T-helper 17 cell (primary cell): ENCODE data around the gene MYBBP1A. TPM values are rescaled to one million over a fixed set of nuclear protein-coding genes. Genes with fewer than 3 reads are reported as not detected.

Experiments used
- ATAC-seq: fragments of 150-1000 bp; cut with Tn5 transposase; 2 replicates; pipeline ENCODE4 v1.10.0; 2021; ENCODE audit warnings: mild to moderate bottlenecking, moderate library complexity
- DNase-seq, 3 donors: peaks; one replicate each; pipeline versions ENCODE4 v3.0.0 to v3.0.0-alpha.2; 2020 to 2021
- H3K9me3 ChIP-seq: one replicate; pipeline ENCODE4 v1.7.0; 2013; ENCODE audit warnings: low read length, mild to moderate bottlenecking; ENCODE audit not compliant: control insufficient read depth, poor library complexity, severe bottlenecking
- H3K27ac Mint-ChIP-seq: one replicate; pipeline ENCODE4 v1.8.0; 2022; ENCODE audit warnings: mild to moderate bottlenecking, moderate library complexity, mixed read lengths
- H3K27me3 Mint-ChIP-seq: one replicate; pipeline ENCODE4 v1.8.0; 2022; ENCODE audit warnings: mixed read lengths
- H3K36me3 Mint-ChIP-seq: one replicate; pipeline ENCODE4 v1.8.0; 2022; ENCODE audit warnings: low read depth, mixed read lengths
- H3K4me1 Mint-ChIP-seq: one replicate; pipeline ENCODE4 v1.8.0; 2022; ENCODE audit warnings: mild to moderate bottlenecking, mixed read lengths
- H3K4me3 Mint-ChIP-seq: one replicate; pipeline ENCODE4 v1.8.0; 2022; ENCODE audit warnings: mild to moderate bottlenecking, moderate library complexity, mixed read lengths
- total RNA-seq, 4 donors: library from RNA in 2 of 4; stranded (reverse) in 2 of 4; gene quantifications; one replicate each; pipeline ENCODE4 v1.2.3 and lab custom pipeline; 2022 to 2026

Gene MYBBP1A
- total RNA-seq, 2 donors from 2014 or later = 63.8 to 64.4 TPM

DNA sequence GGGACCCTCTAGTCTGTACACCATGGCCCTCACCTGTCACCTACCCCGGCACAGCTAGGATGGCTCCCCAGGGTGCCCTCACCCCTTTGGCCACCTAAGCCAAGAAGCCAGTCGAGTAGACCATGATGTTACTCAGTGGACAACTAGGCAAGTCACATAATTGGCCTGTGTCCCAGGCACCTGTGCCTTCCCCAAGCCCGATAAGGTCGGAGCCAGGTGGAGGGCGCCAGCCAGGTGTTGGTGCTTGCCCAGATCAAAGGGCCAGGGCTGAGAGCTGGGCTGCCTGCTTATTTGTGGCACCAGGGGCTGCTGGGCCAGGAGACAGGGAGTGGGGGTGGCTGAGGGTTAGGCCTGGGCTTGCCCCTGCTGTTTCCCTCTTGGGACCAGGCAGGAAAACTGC lies 39.7 kb downstream of the MYBBP1A start:
- Mint-ChIP-seq H3K4me3 (no peak overlapping the region), H3K27me3 (no peaks in the 10 kb centered on the region), H3K4me1 (no peaks in the 10 kb centered on the region), H3K36me3 (peaks cover 2% of the 10 kb centered on the region), H3K27ac (no peak overlapping the region)
- ATAC-seq (no peak), DNase-seq (no peak)
- H3K9me3 ChIP-seq = no peaks in the 10 kb centered on the region

DNA sequence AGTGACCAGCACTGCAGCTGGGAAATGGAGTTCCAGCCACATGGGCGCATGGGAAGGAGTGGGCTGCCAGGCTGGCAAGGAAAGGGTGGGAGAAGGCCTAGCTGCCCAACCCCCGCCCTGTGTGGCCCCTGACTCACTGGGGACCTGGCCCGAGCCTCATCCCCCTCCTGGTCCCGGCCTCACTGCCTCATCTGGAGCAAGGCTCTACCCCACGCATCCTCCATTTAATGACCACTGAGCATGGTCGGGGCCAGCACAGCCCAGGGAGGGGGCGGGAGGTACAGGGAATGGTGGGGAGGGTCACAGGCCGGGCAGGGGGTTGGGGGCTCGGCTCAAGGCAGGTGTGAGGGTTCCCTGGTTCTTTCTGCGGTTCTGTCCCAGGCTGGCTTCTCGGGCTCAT lies 40.4 kb downstream of the MYBBP1A start:
- no peak overlapping the region for H3K27ac Mint-ChIP-seq
- no peaks in the 10 kb centered on the region for H3K27me3 Mint-ChIP-seq
- DNase-seq = no peak
- H3K36me3 Mint-ChIP-seq = peaks cover 2% of the 10 kb centered on the region
- H3K4me1 Mint-ChIP-seq = peaks cover 2% of the 10 kb centered on the region
- no peaks in the 10 kb centered on the region for H3K9me3 ChIP-seq
- no peak for ATAC-seq
- H3K4me3 Mint-ChIP-seq = no peak overlapping the region

DNA sequence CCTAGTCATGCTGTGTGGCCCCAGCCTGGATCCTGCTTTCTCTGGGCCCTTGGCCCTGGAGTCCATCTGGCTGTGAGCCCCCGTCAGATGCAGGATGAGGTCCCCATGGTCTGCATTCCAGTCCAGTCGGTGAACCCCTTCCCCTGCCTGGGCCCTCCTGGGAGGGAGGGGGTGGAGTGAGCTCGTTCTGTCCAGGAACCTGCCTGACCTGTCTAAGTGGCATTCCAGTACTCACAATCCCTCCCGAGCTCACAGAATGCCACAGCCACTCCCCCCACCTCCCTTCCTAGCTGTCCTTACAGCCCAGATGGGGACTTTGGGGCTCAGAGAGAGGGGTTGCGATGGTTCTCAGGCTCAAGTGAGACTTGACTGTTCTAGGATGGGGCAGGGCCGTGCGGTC lies 41.0 kb downstream of the MYBBP1A start:
- no peak for DNase-seq
- no peak overlapping the region for H3K27ac Mint-ChIP-seq
- H3K9me3 ChIP-seq = no peaks in the 10 kb centered on the region
- ATAC-seq = no peak
- peaks cover 2% of the 10 kb centered on the region for H3K36me3 Mint-ChIP-seq
- H3K4me1 Mint-ChIP-seq = peaks cover 8% of the 10 kb centered on the region
- no peak overlapping the region for H3K4me3 Mint-ChIP-seq
- no peaks in the 10 kb centered on the region for H3K27me3 Mint-ChIP-seq

DNA sequence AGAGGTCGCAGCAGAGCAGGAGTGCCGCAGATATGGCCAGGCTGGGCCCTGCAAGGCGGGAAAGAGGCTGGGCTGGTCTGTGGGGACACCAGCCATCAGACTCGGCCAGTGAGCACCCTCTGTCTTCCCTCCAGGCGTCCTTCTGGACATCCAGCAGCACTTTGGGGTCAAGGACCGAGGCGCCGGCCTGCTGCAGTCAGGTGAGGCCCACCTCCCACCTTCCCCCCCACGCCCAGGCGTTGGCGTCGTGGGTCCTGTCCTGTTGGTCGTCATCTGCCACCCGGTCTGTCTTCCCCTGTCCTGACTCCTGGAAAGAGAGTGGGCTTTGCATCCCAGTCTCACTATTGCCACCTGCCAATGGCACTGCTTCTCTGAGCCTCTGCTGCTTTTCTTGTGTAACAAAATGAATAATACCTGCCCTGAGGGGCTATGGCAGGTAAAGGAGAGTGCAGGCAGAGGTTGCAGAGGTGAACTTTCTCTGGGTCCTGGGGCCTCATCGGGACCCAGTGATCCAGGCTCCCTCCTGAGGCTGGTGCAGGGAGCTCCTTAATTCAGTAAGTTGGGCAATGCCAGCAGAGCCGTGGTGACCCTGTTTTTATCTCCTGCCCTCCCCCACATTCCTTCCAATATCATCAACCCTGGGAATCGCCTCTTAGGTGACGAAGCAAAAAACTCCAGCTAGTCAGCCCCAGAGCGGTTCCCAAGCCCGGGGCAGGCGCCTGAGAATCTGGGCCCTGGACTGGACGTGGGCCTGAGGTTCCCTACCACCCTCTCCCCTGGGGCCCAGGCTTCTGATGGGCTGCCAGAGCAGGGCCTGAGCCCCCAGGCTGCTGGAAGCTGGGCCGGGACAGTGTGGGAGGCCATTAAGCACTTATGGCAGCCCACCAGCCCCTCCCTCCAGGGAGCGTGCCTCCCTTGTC lies 41.8 kb downstream of the MYBBP1A start:
- no peak for ATAC-seq
- Mint-ChIP-seq H3K27me3 (no peaks in the 10 kb centered on the region), H3K4me3 (no peak overlapping the region), H3K27ac (no peak overlapping the region), H3K4me1 (peaks cover 13% of the 10 kb centered on the region), H3K36me3 (peaks cover 2% of the 10 kb centered on the region)
- no peaks in the 10 kb centered on the region for H3K9me3 ChIP-seq
- DNase-seq = no peak

DNA sequence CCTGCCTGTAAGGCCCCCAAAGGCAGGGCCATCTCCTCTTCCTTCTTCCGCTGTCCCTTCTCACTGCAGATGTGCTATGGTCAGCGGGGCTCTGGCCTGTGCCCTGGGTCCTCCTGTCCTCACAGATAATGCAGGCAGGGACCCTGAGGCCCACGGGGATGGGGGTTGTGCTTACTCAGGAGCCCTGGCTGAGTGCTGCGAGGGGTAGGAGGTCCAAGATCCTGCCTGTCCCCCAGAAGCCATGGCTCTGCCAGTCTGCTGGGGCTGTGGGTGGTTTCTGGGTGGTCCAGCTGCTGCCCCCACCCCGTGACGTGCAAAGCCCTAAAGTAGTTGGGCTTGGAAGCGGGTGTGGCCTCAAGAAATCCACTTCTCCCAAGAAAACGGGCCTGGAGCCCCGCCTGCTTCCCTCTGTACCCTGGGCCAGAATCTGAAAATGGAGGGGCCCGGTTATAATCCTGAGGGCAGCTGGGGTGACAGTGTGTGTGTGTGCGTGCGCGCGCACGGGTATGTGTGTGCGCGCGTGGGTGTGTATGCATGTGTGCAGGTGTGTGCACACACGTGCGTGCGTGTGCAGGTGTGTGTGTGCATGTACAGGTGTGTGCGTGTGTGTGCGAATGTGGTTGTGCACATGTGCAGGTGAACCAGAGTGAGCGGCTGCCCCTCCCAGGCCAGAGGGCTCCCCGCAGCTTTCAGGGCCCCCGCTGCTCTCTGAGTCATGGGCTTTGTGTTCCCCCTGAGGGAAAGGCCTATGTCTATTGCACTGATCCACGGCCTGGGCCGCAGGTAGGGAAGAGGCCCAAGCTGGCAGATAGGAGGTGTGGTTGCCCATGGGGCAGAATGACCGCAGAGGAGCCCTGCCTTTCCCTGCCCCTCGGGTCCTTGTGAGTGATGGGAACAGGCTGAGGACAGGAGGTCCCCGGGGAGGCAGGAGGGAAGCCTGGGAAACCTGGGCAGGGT lies 42.8 kb downstream of the MYBBP1A start:
- Mint-ChIP-seq H3K4me1 (peaks cover 13% of the 10 kb centered on the region), H3K27ac (no peak overlapping the region), H3K36me3 (no peaks in the 10 kb centered on the region), H3K27me3 (peaks cover 2% of the 10 kb centered on the region), H3K4me3 (no peak overlapping the region)
- no peak for ATAC-seq
- DNase-seq = no peak
- H3K9me3 ChIP-seq = no peaks in the 10 kb centered on the region

DNA sequence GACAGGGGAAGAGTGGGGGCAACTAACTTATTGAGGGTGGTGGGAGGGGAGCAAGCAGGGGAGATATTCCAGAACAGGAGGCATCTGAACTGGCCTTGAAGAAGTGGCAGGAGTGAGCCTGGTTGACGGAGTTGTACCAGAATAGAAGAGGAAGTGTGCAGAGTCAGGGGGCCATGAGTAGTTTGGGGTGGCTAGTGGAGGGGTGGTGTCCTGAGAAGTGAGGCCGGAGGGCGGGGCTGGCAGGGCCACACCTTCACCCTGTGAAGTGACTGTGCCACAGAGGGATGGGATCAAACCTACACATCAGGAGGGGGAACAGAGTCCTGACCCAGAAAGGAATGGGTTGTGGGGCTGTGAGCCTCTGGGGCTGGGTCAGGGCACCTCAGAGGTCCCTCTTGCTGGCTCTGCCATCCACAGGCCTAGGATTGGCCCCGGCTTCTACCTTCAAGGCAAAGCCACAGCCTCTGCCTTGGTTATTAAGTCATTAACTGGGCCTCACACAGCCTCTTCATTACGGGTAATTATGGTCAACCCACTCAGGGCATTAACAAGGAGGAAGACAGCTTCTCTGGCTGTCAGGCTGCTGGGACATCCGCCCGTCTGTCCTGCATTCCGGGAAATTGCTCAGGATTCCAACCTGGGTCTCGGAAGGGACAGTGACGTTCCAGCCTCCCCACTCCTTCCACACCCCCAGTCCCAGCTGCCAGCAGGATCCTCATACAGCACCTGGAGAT lies 43.8 kb downstream of the MYBBP1A start:
- H3K9me3 ChIP-seq = no peaks in the 10 kb centered on the region
- H3K4me3 Mint-ChIP-seq = no peak overlapping the region
- no peak overlapping the region for H3K27ac Mint-ChIP-seq
- DNase-seq (no peak), ATAC-seq (no peak)
- H3K4me1 Mint-ChIP-seq = peaks cover 13% of the 10 kb centered on the region
- H3K36me3 Mint-ChIP-seq = no peaks in the 10 kb centered on the region
- peaks cover 5% of the 10 kb centered on the region for H3K27me3 Mint-ChIP-seq

DNA sequence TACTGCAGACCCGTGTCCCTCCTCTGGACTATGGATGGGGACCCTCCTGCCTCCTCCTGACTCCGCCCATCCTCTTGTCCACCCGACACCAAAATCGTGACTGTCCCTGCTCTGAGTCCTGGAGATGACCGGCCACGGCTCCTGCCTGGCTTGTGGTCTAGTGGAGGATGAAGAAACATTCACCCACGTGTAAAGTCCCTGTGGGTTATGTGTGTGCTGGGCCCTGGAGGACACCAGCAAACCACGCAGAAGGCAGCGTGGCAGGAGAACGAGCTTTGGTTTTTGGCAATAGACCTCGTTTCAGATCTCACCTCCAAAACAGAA lies 44.6 kb downstream of the MYBBP1A start:
- Mint-ChIP-seq H3K4me3 (peak overlapping the region; percentile 41), H3K36me3 (no peaks in the 10 kb centered on the region), H3K27ac (no peak overlapping the region), H3K27me3 (peaks cover 5% of the 10 kb centered on the region), H3K4me1 (peaks cover 13% of the 10 kb centered on the region)
- ATAC-seq = no peak
- H3K9me3 ChIP-seq = no peaks in the 10 kb centered on the region
- DNase-seq = no peak

DNA sequence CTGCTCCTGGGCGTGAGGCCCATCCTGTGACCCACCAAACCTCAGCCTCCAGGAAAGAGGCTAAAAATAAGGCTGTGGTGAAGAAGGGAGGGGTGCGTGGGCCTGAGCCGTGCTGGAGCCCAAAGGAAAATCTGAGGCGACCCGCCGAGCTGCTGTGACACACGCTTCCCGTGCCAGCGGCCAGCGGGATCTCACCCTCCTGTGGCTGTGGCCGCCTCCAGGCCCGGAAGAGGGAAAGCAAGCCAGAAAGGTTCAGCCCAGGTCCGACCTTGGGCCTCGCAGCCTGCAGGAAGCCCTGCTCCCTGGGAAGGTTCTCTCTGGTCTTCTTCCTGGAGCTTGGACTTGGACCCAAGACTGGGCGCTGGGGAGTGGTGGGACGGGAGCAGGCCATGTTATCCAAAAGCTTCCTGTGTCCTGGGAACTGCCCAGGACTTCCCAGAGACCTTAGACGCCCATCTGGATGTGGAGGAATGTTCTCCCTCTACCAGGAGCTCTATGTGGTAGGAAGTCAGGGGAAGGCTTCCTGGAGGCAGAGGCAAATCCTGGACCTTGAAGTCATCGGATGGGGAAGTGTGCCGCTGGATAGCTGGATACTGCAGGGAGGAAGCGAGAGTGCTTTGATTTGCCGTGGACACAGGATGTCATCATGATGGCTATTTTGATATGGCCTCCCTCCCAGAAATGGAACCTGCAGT lies 45.1 kb downstream of the MYBBP1A start:
- Mint-ChIP-seq H3K4me3 (peak overlapping the region; percentile 41), H3K27ac (no peak overlapping the region), H3K36me3 (no peaks in the 10 kb centered on the region), H3K4me1 (peaks cover 14% of the 10 kb centered on the region), H3K27me3 (peaks cover 10% of the 10 kb centered on the region)
- no peak for ATAC-seq
- H3K9me3 ChIP-seq = no peaks in the 10 kb centered on the region
- DNase-seq = no peak

DNA sequence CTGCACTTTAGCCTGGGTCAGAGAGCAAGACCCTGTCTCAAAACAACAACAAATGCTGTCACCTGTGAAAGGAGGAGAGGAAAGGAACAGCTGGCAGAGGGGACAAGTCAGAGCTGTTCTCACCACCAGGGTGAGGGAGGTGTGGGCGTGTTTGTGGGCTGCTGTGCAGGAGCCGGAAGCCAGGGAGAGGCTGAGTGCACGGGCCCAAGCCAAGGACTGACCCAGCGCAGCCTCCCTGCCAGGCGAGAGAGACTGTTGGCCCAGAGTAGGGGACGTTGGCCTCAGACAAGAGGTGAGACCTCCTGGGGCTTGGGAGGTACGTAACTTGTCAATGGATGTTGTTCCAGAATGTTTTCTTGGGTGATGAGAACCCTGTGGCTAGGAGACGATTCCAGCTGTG lies 45.8 kb downstream of the MYBBP1A start:
- Mint-ChIP-seq H3K36me3 (no peaks in the 10 kb centered on the region), H3K4me3 (peak overlapping the region; percentile 41), H3K4me1 (peaks cover 19% of the 10 kb centered on the region), H3K27me3 (peaks cover 12% of the 10 kb centered on the region), H3K27ac (peak overlapping the region; percentile 87)
- peak; percentile 50 for ATAC-seq
- no peak for DNase-seq
- no peaks in the 10 kb centered on the region for H3K9me3 ChIP-seq

DNA sequence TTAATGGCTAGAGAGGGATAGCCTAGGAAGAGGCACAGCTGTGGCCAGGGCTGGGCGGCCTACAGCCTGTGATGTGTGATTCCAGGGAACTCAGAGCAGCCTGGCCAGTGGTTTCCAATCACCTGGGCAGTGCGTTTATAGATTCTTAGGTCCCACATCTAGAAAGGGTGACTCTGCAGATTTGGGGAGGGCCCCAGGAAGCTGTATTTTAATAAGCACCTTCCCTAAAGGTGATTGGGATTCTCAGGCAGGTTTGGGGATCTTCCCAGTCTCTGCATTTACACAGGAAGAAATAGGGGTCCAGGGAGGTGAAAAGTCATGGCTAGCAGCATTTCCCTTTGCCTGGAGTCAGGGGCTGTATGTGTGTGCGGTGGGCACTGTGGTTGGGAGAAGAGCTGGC lies 47.0 kb downstream of the MYBBP1A start:
- Mint-ChIP-seq H3K27ac (peak overlapping the region; percentile 87), H3K4me1 (peaks cover 25% of the 10 kb centered on the region), H3K4me3 (no peak overlapping the region), H3K27me3 (peaks cover 20% of the 10 kb centered on the region), H3K36me3 (no peaks in the 10 kb centered on the region)
- DNase-seq = no peak
- H3K9me3 ChIP-seq = no peaks in the 10 kb centered on the region
- ATAC-seq = no peak

DNA sequence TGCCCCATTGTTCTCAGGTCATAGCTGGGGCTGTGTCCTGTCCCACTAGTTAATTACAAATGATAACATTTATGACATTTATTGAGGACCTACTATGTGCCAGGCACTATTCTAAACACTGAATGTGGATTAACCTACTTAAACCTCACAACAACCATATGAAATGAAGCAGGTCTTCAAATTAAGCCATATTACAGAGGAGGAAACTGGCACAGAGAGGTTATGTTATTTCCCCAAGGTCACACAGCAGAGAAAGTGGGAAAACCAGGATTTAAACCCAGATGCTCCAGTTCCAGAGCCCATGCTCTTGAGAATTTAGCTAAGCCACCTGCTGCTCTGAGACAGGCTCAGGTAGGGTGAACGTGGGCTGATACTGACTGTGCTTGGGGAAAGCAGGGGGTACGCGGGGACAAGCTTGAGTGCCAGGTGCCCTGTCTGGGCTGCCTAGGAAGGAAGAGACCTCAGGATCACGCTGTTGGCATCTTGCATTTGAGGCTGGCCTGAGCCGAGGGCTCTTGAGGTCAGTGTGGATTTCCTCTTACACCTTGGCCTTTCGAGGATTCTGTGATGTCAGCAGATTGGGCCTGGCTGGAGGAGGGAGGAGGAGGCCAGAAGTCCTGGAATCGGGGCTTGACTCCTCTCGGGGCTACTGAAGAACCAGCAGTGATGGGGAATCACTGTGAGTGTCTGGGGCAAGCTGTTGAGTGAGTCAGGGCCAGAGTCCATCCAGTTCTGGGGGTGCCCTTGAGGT lies 47.6 kb downstream of the MYBBP1A start:
- no peak overlapping the region for H3K27ac Mint-ChIP-seq
- H3K4me1 Mint-ChIP-seq = peaks cover 25% of the 10 kb centered on the region
- no peak overlapping the region for H3K4me3 Mint-ChIP-seq

DNA sequence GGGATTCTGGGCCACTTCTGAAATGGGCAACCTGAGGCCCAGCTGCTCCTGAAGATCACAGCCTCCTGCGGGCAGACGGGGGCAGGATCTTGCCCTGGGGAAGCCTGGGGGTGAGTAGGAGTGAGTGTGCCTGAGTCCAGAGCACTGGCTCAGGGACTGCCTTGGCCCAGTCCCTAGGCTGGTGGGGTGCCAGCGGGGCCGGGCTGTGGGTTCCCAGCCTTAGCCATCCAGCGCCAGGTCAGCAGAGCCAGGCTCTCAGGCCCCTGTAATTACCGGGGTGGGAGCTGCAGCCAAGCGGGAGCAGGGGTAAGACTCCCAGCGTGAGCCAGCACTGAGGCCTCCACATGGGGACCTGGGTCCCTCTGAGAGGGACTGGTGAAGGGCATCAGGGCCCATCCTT lies 48.3 kb downstream of the MYBBP1A start:
- H3K4me3 Mint-ChIP-seq = no peak overlapping the region
- peaks cover 2% of the 10 kb centered on the region for H3K36me3 Mint-ChIP-seq
- ATAC-seq (no peak), DNase-seq (no peak)
- peaks cover 27% of the 10 kb centered on the region for H3K27me3 Mint-ChIP-seq
- H3K9me3 ChIP-seq = no peaks in the 10 kb centered on the region
- no peak overlapping the region for H3K27ac Mint-ChIP-seq
- H3K4me1 Mint-ChIP-seq = peaks cover 25% of the 10 kb centered on the region

More for the DNA sequence above, 47.6 kb downstream of the MYBBP1A start:
- DNase-seq (no peak), ATAC-seq (no peak)
- Mint-ChIP-seq H3K36me3 (peaks cover 2% of the 10 kb centered on the region), H3K27me3 (peaks cover 25% of the 10 kb centered on the region)
- no peaks in the 10 kb centered on the region for H3K9me3 ChIP-seq
